ENCODE measurements around the gene UBALD2. TPM values are rescaled to one million over a fixed set of nuclear protein-coding genes. Genes with fewer than 3 reads are reported as not detected.

Gene UBALD2
- total RNA-seq, 1 experiment from 2014 or later, result 30.3 TPM

GRCh38 chr17:76250141-76250540 is 15.0 kb upstream of the UBALD2 start (continued):
- TF ChIP-seq SP1 (CRISPR knock-in tag; conservative IDR thresholded peaks at IDR 0.05), result no peak
- TF ChIP-seq NR1H2 (CRISPR knock-in tag; IDR thresholded peaks at IDR 0.05), result no peak

- no peak overlapping the region for H3K27ac Mint-ChIP-seq
- CTCF ChIA-PET, result interaction anchor here (0.7 to 2.0 kb wide), 2 partner anchors 28 to 70 kb away, joined by 3 to 14 read pairs; no protein-coding TSS in a partner anchor
Measured at GRCh38 chr17:76251478-76252039, 13.6 kb upstream of the UBALD2 start.

More at GRCh38 chr17:76251478-76252039, 13.6 kb upstream of the UBALD2 start:
- H3K9me3 Mint-ChIP-seq, result peaks cover under 1% of the 10 kb centered on the region
- TF ChIP-seq RELA (CRISPR knock-in tag; IDR thresholded peaks at IDR 0.05; ENCODE audit: borderline replicate concordance), result no peak
- TF ChIP-seq ESRRA (CRISPR knock-in tag; IDR thresholded peaks at IDR 0.05; ENCODE audit: borderline replicate concordance), result no peak
- TF ChIP-seq FOXK1 (CRISPR knock-in tag; IDR thresholded peaks at IDR 0.05), result no peak
- TF ChIP-seq MXD4 (CRISPR knock-in tag; IDR thresholded peaks at IDR 0.05; ENCODE audit: borderline replicate concordance), result no peak
- TF ChIP-seq, protein P1, sequence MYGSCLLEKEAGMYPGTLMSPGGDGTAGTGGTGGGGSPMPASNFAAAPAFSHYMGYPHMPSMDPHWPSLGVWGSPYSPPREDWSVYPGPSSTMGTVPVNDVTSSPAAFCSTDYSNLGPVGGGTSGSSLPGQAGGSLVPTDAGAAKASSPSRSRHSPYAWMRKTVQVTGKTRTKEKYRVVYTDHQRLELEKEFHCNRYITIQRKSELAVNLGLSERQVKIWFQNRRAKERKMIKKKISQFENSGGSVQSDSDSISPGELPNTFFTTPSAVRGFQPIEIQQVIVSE (CRISPR knock-in tag; IDR thresholded peaks at IDR 0.05; ENCODE audit: borderline replicate concordance), result no peak
- TF ChIP-seq, protein P2, sequence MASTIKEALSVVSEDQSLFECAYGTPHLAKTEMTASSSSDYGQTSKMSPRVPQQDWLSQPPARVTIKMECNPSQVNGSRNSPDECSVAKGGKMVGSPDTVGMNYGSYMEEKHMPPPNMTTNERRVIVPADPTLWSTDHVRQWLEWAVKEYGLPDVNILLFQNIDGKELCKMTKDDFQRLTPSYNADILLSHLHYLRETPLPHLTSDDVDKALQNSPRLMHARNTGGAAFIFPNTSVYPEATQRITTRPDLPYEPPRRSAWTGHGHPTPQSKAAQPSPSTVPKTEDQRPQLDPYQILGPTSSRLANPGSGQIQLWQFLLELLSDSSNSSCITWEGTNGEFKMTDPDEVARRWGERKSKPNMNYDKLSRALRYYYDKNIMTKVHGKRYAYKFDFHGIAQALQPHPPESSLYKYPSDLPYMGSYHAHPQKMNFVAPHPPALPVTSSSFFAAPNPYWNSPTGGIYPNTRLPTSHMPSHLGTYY (CRISPR knock-in tag; IDR thresholded peaks at IDR 0.05), result no peak
- TF ChIP-seq ATF6 (CRISPR knock-in tag; IDR thresholded peaks at IDR 0.05), result no peak
- TF ChIP-seq CREB1 (CRISPR knock-in tag; IDR thresholded peaks at IDR 0.05), result no peak
- TF ChIP-seq OVOL2 (CRISPR knock-in tag; IDR thresholded peaks at IDR 0.05; ENCODE audit: borderline replicate concordance), result no peak
- TF ChIP-seq ZNF416 (CRISPR knock-in tag; IDR thresholded peaks at IDR 0.05), result no peak
- TF ChIP-seq, protein P3, sequence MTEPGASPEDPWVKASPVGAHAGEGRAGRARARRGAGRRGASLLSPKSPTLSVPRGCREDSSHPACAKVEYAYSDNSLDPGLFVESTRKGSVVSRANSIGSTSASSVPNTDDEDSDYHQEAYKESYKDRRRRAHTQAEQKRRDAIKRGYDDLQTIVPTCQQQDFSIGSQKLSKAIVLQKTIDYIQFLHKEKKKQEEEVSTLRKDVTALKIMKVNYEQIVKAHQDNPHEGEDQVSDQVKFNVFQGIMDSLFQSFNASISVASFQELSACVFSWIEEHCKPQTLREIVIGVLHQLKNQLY (CRISPR knock-in tag; IDR thresholded peaks at IDR 0.05), result no peak
- no peak for TF ChIP-seq ETV6 (CRISPR knock-in tag; IDR thresholded peaks at IDR 0.05)
- TF ChIP-seq NR3C1 (CRISPR knock-in tag; conservative IDR thresholded peaks at IDR 0.05; ENCODE audit: low read depth), result no peak
- no peak for TF ChIP-seq GRHL2 (CRISPR knock-in tag; IDR thresholded peaks at IDR 0.05; ENCODE audit: insufficient replicate concordance, severe bottlenecking)
- TF ChIP-seq, protein P4, sequence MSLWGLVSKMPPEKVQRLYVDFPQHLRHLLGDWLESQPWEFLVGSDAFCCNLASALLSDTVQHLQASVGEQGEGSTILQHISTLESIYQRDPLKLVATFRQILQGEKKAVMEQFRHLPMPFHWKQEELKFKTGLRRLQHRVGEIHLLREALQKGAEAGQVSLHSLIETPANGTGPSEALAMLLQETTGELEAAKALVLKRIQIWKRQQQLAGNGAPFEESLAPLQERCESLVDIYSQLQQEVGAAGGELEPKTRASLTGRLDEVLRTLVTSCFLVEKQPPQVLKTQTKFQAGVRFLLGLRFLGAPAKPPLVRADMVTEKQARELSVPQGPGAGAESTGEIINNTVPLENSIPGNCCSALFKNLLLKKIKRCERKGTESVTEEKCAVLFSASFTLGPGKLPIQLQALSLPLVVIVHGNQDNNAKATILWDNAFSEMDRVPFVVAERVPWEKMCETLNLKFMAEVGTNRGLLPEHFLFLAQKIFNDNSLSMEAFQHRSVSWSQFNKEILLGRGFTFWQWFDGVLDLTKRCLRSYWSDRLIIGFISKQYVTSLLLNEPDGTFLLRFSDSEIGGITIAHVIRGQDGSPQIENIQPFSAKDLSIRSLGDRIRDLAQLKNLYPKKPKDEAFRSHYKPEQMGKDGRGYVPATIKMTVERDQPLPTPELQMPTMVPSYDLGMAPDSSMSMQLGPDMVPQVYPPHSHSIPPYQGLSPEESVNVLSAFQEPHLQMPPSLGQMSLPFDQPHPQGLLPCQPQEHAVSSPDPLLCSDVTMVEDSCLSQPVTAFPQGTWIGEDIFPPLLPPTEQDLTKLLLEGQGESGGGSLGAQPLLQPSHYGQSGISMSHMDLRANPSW (CRISPR knock-in tag; conservative IDR thresholded peaks at IDR 0.05; ENCODE audit: low read depth), result no peak
- POLR2A ChIA-PET, result no interaction called here
- no peak for DNase-seq (ENCODE audit: low spot score)
- no peaks in the 10 kb centered on the region for H3K36me3 Mint-ChIP-seq
- no peak for ATAC-seq
- peaks cover 4% of the 10 kb centered on the region for H3K4me1 Mint-ChIP-seq
- H3K27me3 Mint-ChIP-seq (ENCODE audit: low read depth), result no peaks in the 10 kb centered on the region
- no peak overlapping the region for H3K4me3 Mint-ChIP-seq
